NAMALWA (cell line): Measurements from ENCODE around the gene SDF2L1.

Source experiments
- DNase-seq: peaks from one replicate; pipeline ENCODE4 v3.0.0-alpha.2; 2015; ENCODE audit warnings: low spot score

SDF2L1 gene

GRCh38 chr22:21622011-21622918 is 19.8 kb upstream of the SDF2L1 start:
- no peak for DNase-seq

- no peak for DNase-seq
These were observed 19.0 kb upstream of the SDF2L1 start for GRCh38 chr22:21622919-21623647.

- DNase-seq: no peak
These were observed 18.5 kb upstream of the SDF2L1 start for GRCh38 chr22:21623648-21623970.

DNA sequence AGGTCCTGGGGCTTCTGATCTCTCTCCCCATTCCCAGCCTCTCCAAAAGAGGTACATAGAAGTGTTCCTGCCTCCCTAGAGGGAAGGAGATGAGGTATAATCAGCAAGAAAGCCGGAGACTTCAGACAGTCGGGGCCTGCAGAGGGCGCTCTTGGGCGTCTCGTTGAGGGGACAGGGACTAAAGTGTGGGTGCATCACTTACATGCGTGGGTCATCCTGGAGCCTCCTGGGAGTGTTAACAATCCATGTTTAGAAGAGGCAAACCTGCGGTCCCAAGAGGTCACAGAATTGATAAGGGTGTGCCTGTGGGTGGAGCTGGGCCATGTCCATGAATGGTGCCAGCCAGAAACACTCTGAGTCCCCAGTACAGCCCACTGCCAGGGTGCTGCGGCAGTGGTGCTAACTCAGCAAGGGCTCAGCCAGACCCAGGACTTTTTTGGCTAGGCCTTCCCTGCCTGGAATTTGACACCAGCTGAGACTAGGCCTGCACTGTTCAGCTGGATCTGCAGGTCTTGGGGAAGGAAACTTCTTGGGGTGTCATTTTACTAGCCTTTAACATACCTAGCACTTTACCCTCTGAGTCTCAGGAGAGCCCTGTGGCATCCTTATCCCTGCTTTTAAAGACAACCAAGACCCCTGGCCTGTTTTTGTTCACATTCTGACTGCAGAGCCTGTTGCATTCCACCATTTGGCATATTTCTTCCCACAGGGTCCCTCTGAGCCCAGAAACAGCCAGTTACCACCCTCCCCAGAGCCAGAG is 17.8 kb upstream of the SDF2L1 start:
- peak; percentile 52 for DNase-seq

DNA sequence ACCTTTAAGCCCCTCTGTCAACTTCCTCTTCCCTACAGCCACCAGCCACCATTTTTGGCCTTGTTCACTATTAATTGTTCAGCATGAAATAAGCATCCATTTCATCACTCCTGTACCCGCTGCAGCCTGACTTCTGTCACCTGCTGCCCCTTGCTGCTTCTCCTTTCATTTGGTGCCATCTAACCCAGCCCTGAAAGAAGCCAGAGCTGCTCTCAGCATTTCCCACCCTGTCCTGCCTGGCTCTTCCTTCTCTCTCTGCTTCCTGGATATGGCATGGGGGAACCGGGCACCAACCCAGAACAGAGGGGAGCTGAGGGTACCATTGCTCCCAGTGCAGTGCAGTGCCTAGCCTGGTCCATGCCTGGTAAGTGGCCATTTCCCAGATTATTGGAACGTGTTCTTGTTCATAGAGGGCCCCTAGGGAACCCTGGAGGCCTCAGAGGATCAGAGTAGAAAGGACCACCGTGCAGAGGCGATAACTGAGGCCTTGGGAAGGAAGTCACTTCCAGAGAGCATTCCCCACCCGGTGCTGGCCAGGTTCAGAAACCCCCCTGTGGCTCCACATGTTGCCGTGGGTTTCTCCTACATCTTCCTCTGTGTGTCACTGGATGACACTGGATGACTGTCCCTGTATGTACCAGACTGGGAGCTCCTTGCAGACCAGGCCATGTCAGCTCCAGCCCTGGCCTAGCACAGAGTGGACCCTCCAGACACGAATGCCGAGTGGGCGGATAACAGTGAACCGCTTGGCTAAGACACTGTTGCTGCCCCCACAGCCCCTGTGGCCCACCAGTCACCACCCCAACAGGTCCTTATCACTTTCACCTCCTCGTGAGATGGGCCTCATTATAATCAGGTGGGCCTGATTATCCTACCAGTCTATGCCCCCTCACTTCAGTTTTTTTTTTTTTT is 17.0 kb upstream of the SDF2L1 start:
- DNase-seq: no peak

DNA sequence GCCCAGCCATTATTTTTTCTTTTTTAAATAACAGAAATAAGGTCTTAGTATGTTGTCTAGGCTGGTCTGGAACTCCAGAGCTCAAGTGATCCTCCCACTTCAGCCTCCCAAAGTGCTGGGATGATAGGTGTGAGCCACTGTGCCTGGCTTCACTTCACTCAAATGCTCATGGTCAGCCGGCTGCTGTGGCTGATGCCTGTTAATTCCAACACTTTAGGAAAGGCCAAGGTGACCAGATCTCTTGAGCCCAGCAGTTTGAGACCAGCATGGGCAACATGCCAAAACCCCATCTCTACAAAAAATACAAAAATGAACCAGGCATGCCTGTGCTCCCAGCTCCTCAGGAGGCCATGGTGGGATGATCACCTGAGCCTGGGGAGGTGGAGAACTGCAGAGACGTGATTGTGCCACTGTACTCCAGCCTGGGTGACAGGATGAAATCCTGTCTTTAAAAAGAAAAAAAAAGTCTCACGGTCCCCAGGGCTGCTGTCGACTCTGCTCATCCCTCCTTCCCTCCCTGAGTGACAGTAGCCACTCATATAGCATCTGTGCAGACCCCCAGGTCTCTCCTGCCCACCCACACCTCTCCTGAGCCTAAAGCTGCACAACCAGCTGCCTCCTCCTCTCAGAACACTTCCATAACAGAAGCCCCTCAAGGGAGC is 15.9 kb upstream of the SDF2L1 start:
- DNase-seq: no peak

- DNase-seq: no peak
These were observed 15.2 kb upstream of the SDF2L1 start for GRCh38 chr22:21626735-21627469.

DNA sequence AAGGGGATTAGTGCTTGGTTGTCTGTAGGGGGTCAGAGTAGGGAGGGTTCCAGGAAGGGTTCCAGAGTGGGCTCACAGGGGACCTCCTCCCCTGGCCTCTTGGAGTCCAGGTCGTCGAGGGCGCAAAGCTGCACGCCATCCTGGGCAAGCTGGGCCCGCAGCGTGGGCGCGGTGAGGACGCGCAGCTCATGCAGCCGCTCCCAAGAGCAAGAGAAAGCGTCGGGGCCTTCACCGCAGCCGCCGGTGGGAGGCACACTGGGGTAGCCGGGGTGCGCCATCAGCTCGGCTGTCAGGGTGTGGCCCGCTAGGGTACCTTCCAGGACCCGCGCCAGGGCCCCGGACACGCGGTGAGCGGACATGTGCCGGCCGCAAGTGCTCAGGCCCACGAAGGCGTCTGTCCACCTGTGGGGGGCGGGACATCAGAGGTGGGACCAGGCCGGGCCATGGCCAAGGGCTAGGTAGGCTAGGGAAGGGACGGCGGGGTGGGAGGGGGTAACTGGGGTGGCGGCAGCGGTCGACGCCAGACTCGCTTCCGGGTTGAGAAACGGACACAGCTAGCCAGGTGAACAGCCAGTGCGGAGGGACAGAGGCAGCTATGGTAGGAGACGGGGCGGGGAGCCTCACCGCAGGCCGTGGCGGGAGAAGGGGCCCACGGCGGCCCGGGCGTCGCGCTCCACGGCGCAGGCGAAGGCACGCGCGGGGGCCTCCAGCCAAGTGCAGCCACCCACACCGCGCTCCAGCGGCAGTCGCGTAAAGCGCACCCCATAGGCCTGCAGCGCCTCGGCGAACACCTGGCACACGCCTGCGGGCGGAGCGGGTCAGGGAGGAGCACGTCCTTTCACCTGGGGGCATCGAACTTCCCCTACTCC is 13.5 kb upstream of the SDF2L1 start:
- DNase-seq: no peak

- DNase-seq: peak; percentile 97
These were observed 12.6 kb upstream of the SDF2L1 start, which contains the start of gene YDJC for GRCh38 chr22:21629255-21630149. Gene YDJC, minus strand, starts transcription at chr22:21630022. Its CDS starts 8 bp downstream, at chr22:21630014.

- DNase-seq: no peak
These were observed 11.1 kb upstream of the SDF2L1 start for GRCh38 chr22:21631025-21631424.

- DNase-seq: peak; percentile 92
These were observed 9.7 kb upstream of the SDF2L1 start, which contains the start of gene CCDC116 for GRCh38 chr22:21632237-21632895. Gene CCDC116, plus strand, starts transcription at chr22:21632760. Its CDS starts 422 bp downstream, at chr22:21633182.

- DNase-seq: no peak
These were observed 9.2 kb upstream of the SDF2L1 start for GRCh38 chr22:21632931-21633330.

- no peak for DNase-seq
These were observed 8.6 kb upstream of the SDF2L1 start for GRCh38 chr22:21633481-21633880.

- no peak for DNase-seq
These were observed 8.0 kb upstream of the SDF2L1 start for GRCh38 chr22:21634081-21634480.

- DNase-seq: no peak
These were observed 7.3 kb upstream of the SDF2L1 start for GRCh38 chr22:21634844-21635243.

DNA sequence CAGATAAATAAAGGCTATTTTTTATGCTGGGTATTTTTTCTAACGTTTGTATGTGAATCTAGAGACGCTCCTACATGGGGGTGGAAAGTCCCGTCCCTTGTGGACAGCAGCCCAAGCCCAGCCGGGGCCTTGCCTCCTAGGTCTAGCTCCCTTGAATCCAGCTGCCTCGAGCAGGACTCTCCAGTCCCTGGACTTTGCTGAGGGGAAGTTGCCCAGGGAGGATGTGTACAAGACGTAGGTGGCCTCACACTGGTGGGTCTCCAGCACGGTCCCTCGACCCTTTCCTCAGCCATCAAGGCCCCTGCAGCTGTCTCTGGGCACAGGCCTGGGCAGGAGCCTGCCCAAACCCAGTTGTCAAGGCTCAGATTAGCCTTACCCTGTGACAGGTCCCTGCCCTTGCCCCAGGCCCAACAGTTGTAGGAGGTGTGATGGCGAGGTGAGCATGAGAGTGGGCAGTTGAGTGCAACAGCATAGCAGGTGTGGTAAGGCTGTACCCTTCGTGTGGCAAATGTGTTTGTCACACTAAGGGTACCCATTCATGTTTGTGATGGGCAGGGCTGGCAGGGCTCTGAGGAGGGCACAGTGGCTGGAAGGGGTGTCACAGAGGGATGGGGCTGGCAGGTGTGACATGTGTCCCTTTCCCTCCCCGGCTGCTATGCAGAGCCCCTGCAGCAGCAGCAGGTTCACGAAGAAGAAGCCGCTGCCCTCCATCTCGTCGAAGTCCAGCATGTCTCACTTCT is 6.2 kb upstream of the SDF2L1 start:
- DNase-seq: no peak
